ES-I3 (cell line): ENCODE results near the gene BRD8.
"Not testable (repeated sequence)": the region's sequence is repeated elsewhere in the genome, so short reads cannot be mapped to it uniquely, and the experiment has no call there.

Experiments
- H3K36me3 ChIP-seq: 2 replicates; pipeline ENCODE4 v1.6.1; 2013; ENCODE audit warnings: mild to moderate bottlenecking, low read length, control low read depth, moderate library complexity; ENCODE audit not compliant: insufficient read depth
- H3K4me1 ChIP-seq: 2 replicates; pipeline ENCODE4 v1.6.1; 2013; ENCODE audit warnings: mild to moderate bottlenecking, control low read depth, low read length; ENCODE audit not compliant: insufficient read depth
- H3K9ac ChIP-seq: 2 replicates; pipeline ENCODE4 v1.6.1; 2013; ENCODE audit warnings: low read depth, mild to moderate bottlenecking, low read length, moderate library complexity
- H3K9me3 ChIP-seq: 2 replicates; pipeline ENCODE4 v1.6.1; 2013; ENCODE audit warnings: mild to moderate bottlenecking, low read length, moderate library complexity; ENCODE audit not compliant: control insufficient read depth, insufficient read depth

Gene BRD8

DNA sequence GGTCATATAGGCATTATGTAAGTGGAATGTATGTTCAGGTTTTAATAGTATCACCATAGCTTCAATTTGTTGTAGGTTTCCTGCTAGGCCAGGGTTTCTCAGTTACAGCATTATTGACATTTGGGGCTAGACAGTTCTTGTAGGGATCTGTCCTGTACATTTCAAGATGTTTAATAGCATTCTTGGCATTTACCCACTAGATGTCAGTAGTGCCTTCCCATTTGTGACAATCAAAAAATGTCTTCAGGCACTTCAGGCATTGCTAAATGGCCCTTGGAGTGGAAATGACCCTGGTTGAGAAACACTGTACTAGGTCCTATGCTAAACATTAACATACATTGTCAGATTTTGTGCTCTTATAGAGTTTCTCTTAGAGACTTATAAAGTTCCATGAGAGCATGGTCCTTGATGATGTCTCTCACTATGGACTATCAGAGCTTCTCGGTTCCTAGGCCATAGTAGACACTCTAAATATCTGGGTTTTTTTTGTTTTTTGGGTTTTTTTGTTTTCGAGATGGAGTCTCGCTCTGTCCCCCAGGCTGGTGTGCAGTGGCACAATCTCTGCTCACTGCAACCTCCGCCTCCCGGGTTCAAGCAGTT lies 1.9 kb upstream of the BRD8 start:
- Histone ChIP-seq H3K4me1 (no peaks in the 10 kb centered on the region), H3K9ac (peak overlapping the region; percentile 81; the same call in 1 of the 2 replicates), H3K36me3 (peaks cover 16% of the 10 kb centered on the region), H3K9me3 (no peaks in the 10 kb centered on the region)

DNA sequence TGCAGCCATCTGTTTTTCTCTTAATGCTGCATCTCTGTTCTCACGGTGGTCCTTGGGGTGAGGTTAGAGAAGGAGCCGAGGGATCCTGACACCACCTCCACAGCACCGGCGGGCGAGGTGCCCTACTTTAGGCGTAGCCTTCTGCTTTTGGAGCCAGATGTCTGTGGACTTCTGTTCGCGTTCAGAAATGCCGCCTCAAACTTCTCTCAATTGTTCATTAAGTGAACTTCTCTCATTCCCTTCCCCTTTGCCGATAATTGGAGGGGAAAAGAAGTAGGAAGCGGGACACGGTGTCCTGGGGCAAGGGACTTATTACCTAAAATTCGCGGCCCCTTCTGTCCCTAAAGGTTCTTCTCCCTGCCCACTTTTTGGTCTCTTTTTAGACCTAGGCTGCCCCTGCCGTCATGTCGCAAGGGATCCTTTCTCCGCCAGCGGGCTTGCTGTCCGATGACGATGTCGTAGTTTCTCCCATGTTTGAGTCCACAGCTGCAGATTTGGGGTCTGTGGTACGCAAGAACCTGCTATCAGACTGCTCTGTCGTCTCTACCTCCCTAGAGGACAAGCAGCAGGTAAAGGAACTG lies 937 bp upstream of the BRD8 start:
- Histone ChIP-seq H3K9ac (peak overlapping the region; percentile 81), H3K36me3 (peaks cover 14% of the 10 kb centered on the region), H3K4me1 (no peaks in the 10 kb centered on the region), H3K9me3 (no peaks in the 10 kb centered on the region)

DNA sequence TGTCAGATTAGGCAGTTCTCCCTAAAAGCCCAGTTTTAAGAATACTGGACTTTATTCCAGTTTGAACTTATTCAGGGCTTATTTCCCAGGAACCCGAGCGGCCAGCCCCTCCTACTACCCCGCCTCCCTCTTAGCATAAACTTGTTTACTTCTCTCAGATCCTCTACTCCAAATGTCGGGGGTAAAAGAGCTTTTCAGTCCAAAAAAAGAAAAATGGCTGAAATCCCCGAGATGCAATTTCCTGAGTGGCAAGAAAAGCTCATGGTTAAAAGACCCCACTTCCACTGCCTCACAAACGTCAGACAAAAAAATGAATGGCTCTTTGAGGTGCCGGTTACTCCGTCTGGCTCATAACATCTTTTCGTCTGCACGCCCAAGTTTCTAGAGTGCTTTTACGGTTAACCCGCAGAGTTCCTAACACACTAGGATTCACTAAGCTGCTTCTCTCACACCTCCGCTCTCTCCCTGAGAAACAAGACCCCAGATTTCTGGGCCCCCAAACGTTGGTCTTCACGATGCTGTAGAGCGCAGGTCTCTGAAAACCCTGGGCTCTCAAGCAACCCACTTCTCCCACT lies 402 bp downstream of the BRD8 start:
- no peaks in the 10 kb centered on the region for H3K4me1 ChIP-seq
- no peaks in the 10 kb centered on the region for H3K9me3 ChIP-seq
- peaks cover 14% of the 10 kb centered on the region for H3K36me3 ChIP-seq
- H3K9ac ChIP-seq = peak overlapping the region; percentile 81

DNA sequence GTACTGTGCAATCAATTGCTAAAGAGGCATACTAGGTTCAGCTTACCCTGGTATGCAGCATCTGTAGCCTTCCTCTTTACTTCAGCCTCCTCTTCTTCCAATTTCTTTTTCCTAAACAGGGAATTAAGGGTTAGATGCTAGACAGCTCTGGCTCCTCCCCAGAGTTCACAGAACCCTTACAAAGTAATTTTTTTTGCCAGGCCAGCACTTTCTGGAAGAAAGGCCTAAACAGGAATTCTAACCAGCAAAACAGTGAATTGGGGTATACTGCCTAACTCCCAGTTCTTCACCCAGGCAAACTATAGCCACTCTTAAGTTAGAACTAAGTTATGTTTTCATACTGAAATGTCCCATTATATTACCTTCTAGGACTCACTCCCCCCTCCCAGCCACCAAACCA lies 8.1 kb downstream of the BRD8 start:
- peaks cover 39% of the 10 kb centered on the region for H3K36me3 ChIP-seq

DNA sequence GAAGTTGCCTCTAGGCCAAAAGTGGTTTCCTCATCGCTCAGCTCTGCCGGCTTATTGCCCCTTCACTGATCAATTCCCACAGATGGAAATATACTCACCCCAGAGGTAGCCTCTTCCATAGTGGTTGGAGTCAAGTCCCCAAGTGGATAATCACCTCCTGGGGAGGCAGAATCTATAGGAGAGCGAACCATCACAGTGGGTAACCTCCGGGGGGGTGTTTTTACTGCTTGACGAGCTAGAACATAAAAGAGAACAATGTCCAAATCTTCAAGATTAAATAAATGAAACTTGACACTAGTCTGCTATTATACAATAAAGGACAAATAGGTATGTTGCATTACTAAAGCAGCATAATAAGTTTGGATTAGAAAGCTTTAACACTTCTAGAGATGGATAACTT lies 9.3 kb downstream of the BRD8 start:
- Histone ChIP-seq H3K36me3 (peaks cover 42% of the 10 kb centered on the region), H3K9ac (no peak overlapping the region), H3K9me3 (no peaks in the 10 kb centered on the region), H3K4me1 (no peaks in the 10 kb centered on the region)

More for the DNA sequence above, 8.1 kb downstream of the BRD8 start:
- Histone ChIP-seq H3K9me3 (no peaks in the 10 kb centered on the region), H3K9ac (no peak overlapping the region), H3K4me1 (no peaks in the 10 kb centered on the region)

DNA sequence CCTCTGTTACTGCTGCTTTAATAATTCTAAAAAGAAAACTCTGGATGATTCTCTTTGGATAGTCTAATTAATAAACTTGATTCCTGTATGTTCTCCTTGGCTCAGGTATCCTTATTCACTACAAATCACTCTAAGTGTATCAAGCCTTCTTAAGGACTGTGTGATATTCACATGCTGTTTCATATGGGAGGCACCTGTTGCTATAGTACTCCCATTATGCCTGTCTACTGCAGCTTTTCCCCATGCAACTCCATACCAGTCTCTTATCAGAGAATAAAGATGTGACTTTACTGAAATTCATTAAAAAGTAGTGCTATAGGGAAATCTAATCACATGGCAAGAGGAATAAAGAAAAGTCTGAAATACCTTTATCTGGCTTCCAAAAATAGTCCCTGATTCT lies 14.7 kb downstream of the BRD8 start:
- Histone ChIP-seq H3K9ac (no peak overlapping the region), H3K36me3 (peaks cover 50% of the 10 kb centered on the region), H3K4me1 (no peaks in the 10 kb centered on the region), H3K9me3 (no peaks in the 10 kb centered on the region)

DNA sequence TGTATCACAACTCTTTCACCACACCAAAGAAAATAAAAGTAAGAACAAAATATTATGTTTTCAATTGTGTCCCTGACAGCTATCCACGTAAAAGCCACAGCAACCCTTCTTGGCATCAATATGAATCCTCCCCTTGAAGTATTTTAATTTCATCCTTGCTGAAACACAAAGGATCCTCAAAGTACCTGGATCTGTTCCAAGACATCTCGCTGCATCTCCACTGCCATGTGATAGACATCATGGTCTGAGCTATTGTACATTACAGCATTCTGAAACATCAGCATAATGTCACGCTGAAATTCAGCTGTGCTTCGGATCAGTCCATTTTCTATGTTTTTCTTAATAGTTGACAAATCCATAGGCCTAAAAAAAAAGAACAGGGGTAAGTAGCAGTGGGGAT lies 17.7 kb downstream of the BRD8 start:
- no peak overlapping the region for H3K9ac ChIP-seq
- H3K4me1 ChIP-seq = no peaks in the 10 kb centered on the region
- H3K9me3 ChIP-seq = no peaks in the 10 kb centered on the region
- peaks cover 34% of the 10 kb centered on the region for H3K36me3 ChIP-seq

DNA sequence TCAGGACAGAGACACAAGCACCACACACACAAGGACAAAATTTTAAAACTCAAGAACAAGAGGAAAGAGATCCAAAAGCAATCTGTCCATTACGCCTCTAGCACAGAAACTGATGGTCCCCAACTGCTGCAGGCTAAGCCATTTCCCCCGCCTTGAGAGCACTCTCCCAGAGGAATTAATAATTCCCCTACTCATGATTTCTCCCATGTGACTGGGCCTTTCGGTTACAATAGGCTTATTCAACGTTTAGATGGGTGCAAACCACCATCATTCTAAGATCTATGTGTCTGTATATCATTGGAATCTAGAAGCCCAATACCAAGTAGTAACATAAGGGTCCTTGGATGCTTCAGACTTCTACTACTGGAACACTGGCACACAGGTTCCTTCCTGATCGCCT lies 18.8 kb downstream of the BRD8 start:
- Histone ChIP-seq H3K9me3 (no peaks in the 10 kb centered on the region), H3K9ac (no peak overlapping the region), H3K4me1 (no peaks in the 10 kb centered on the region), H3K36me3 (peaks cover 31% of the 10 kb centered on the region)

DNA sequence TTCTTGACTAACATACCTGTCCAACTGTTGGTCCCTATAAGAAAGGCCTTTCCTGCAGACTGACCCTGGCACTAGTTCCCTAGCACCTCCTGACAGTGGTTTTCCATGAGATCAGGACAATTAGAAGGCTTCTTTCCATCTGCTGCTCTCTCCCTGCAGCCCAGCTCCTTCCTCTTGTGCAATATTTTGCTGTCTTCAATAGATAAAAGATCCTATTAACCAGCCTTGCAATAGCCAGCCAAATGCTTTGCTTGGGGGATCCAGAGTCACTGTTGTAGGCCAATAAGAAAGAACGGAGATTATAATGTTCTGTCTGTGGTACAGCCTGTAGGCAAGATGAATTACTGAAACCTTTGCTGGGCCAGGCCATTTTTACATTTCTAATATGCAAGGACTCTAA lies 20.8 kb downstream of the BRD8 start:
- peaks cover 18% of the 10 kb centered on the region for H3K36me3 ChIP-seq
- no peak overlapping the region for H3K9ac ChIP-seq
- no peaks in the 10 kb centered on the region for H3K9me3 ChIP-seq
- no peaks in the 10 kb centered on the region for H3K4me1 ChIP-seq

DNA sequence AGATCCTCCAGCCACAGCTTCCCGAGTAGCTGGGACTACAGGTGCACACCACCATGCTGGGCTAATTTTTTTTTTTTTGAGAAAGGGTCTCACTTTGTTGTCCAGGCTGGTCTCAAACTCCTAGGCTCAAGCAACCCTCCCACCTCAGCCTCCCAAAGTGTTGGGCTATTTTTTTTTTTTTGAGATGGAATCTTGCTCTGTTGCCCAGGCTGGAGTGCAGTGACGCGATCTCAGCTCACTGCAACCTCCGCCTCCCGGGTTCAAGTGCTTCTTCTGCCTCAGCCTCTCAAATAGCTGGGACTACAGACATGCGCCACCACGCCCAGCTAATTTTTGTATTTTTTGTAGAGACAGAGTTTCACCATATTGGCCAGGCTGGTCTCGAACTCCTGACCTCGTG lies 22.5 kb downstream of the BRD8 start:
- H3K36me3 ChIP-seq = peaks cover 12% of the 10 kb centered on the region
- H3K9ac ChIP-seq, H3K9me3 ChIP-seq, H3K4me1 ChIP-seq: not testable (repeated sequence)

DNA sequence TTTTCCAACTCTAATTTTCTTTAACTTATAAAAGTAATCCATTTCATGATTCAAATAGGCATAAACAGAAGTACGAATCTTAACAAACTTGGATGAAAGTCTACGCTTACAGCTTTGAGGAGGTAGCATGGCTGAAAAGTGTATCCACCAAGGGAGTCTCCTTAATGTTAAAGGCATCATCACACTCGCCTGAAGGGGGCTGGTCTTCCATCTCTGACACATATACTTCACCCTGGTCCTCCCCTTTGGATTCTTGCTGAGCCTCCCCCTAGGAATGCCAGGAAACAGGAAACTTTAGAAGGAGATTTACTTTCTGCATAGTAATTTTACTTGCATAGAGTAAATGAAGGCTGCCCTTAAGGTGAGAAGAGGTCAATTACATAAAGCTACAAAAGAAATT lies 28.9 kb downstream of the BRD8 start:
- Histone ChIP-seq H3K9ac (no peak overlapping the region), H3K9me3 (no peaks in the 10 kb centered on the region), H3K36me3 (no peaks in the 10 kb centered on the region), H3K4me1 (no peaks in the 10 kb centered on the region; the same call in 1 of the 2 replicates)

DNA sequence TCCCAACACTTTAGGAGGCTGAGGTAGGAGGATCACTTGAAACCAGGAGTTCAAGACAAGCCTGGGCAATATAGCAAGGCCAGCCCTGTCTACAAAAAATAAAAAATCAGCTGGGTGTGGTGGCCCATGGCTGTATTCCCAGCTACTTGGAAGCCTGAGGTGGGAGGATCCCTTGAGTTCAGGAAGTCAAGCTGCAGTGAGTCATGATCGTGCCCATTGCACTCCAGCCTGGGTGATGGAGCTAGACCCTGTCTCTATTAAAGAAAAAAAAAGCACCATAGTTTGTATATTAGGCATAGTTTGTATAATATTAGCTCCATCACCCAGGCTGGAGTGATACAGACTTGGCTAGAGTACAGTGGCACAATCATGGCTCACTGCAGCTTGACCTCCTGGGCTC lies 29.6 kb downstream of the BRD8 start:
- no peaks in the 10 kb centered on the region for H3K9me3 ChIP-seq
- H3K9ac ChIP-seq = no peak overlapping the region
- H3K4me1 ChIP-seq = no peaks in the 10 kb centered on the region; the same call in 1 of the 2 replicates

DNA sequence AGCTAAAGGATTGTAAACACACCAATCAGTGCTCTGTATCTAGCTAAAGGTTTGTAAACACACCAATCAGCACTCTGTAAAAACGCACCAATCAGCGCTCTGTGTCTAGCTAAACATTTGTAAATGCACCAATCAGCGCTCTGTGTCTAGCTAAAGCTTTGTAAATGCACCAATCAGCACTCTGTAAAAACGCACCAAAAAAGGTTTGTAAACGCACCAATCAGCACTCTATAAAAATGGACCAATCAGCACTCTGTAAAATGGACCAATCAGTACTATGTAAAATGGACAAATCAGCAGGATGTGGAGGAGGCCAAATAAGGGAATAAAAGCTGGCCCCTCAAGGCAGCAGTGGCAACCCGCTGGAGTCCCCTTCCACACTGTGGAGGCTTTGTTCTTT lies 34.9 kb downstream of the BRD8 start:
- not testable (repeated sequence) for H3K9ac ChIP-seq, H3K36me3 ChIP-seq, H3K9me3 ChIP-seq, H3K4me1 ChIP-seq

More for the DNA sequence above, 29.6 kb downstream of the BRD8 start:
- H3K36me3 ChIP-seq = no peaks in the 10 kb centered on the region

DNA sequence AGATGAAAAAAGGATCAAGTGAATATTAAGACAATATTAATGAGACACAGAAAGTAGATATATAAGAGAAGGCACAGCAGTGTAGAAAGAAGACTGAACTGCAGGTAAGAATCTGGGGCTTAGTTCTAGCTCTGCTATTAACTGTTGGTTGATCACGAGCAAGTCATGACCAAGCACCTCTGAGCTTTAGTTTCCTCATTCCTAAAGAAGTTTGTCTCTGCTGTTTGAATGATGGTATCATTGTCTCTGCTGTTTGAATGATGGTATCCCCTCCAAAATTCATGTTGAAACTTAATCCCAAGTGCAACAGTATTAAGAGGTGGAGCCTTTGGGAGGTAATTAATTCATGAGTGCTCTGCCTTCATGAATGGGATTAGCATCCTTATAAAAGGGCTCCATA lies 36.7 kb downstream of the BRD8 start:
- no peaks in the 10 kb centered on the region for H3K4me1 ChIP-seq
- no peak overlapping the region for H3K9ac ChIP-seq
- H3K36me3 ChIP-seq = no peaks in the 10 kb centered on the region
- no peaks in the 10 kb centered on the region for H3K9me3 ChIP-seq

DNA sequence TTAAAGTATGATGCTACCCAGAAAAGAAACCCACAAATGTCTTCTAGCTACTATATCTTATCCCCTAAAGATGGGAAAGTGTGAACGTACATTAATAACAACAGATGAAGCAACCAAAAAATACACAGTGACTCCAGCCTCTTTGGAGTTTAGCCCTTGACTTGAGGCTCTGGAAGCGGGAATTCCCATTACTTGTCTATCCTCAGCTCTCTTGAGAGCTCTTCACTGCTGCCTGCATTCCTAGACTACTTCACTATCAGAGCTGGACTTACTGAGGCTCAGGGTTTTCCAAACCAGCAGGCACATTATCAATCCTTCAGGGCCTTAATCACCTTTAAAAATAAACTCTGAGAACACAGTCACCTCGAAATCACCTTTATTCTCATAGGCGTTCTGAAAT lies 38.2 kb downstream of the BRD8 start:
- no peak overlapping the region for H3K9ac ChIP-seq

More for the DNA sequence above, 38.2 kb downstream of the BRD8 start:
- H3K4me1 ChIP-seq = no peaks in the 10 kb centered on the region
- H3K9me3 ChIP-seq = no peaks in the 10 kb centered on the region
- no peaks in the 10 kb centered on the region for H3K36me3 ChIP-seq
